SK-N-MC (cell line): ENCODE data around the gene ACTC1.
A peak's percentile ranks its signal among the peaks of the same experiment; 100 is the strongest.

Experiments
- DNase-seq: peaks from one replicate; pipeline ENCODE4 v3.0.0-alpha.2; 2011; ENCODE audit warnings: low read depth, low spot score
- H3K27ac ChIP-seq: fragments of 200-600 bp; sonication (generic); 2 replicates; pipeline ENCODE4 v1.5.1; 2016; ENCODE audit warnings: mixed run types
- H3K36me3 ChIP-seq: fragments of 200-600 bp; sonication (generic); 2 replicates; pipeline ENCODE4 v1.6.1; 2017; ENCODE audit warnings: antibody characterized with exemption, low read length, mixed read lengths; ENCODE audit not compliant: insufficient read depth
- H3K4me3 ChIP-seq: fragments of 200-600 bp; sonication (generic); 2 replicates; pipeline ENCODE4 v1.5.1; 2016
- H3K9ac ChIP-seq: fragments of 200-600 bp; sonication (generic); 2 replicates; pipeline ENCODE4 v1.8.0; 2017; ENCODE audit warnings: mixed run types, mixed read lengths; ENCODE audit not compliant: insufficient read length
- H3K9me3 ChIP-seq: fragments of 200-600 bp; sonication (generic); 2 replicates; pipeline ENCODE4 v1.6.1; 2017; ENCODE audit warnings: low read depth, mild to moderate bottlenecking, antibody characterized with exemption, low read length, moderate library complexity, mixed read lengths
- EZH2 ChIP-seq: fragments of 200-600 bp; sonication (generic); IDR thresholded peaks from one replicate; pipeline ENCODE4 v1.6.1; 2017; ENCODE audit warnings: antibody characterized with exemption
- FOXP2 ChIP-seq: optimal IDR thresholded peaks from 2 replicates; pipeline ENCODE3; 2011; ENCODE audit warnings: mild to moderate bottlenecking, moderate library complexity; ENCODE audit not compliant: insufficient read depth; ENCODE audit errors: extremely low read length, control extremely low read depth
- POLR2AphosphoS5 ChIP-seq: IDR thresholded peaks from 2 replicates; pipeline ENCODE4 v1.6.1; 2012; ENCODE audit warnings: mild to moderate bottlenecking, low read depth, low read length, borderline replicate concordance

The ACTC1 gene

GRCh38 chr15:34755419-34755773, 40.0 kb downstream of the ACTC1 start:
- Histone ChIP-seq H3K9me3 (no peaks in the 10 kb centered on the region), H3K9ac (no peak overlapping the region), H3K27ac (no peak overlapping the region), H3K4me3 (no peak overlapping the region), H3K36me3 (no peaks in the 10 kb centered on the region)
- no peak for DNase-seq
- no peak for TF ChIP-seq POLR2AphosphoS5
- TF ChIP-seq FOXP2 = no peak
- no peak for TF ChIP-seq EZH2

DNA sequence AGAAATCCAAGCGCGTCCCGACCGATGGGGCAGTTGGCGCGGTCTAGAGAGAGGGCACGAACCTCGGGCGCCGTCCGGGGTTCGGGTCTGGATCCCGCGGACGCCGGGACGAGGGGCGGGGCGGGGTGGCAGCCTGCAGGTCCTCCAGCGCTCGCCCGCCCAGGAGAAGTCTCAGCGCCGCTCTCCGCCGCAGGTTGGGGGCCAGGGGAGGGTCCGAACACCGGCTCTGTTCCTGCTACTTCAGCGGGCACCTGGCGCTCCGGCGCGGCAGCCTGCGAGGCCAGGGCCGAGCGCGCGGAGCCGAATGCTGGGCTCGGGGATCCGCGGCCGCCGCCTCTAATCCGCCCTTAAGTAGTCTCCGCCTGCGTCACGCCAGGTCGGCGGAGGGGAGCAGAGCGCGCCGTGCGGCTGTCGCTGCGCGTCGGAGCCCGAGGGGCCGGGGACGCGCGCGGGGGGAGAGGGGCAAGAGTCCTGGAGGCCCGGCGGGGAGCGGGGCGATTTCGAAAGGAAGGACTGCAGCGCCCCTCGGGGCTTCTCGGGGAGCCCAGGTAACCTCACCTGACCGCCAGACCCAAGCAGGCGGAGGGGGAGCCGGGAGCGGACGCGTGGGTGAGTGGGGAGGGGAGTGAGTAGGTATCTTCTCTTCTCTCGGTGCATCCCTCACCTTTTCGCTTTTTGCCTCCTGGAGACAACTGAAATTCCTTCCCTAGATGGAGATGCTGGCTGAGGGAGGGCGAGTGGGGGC, 40.5 kb downstream of the ACTC1 start, which contains the start of gene GJD2:
Gene GJD2, minus strand, starts transcription at position 325 of the 745 bp plus-strand sequence. CDS start 510 bp downstream, outside the sequence.
- Histone ChIP-seq H3K9ac (no peak within 1 kb of the TSS), H3K4me3 (no peak within 1 kb of the TSS), H3K36me3 (no peaks in the 10 kb centered on the region), H3K27ac (no peak within 1 kb of the TSS), H3K9me3 (no peaks in the 10 kb centered on the region)
- DNase-seq = no peak
- no peak for TF ChIP-seq EZH2
- TF ChIP-seq POLR2AphosphoS5 = no peak
- TF ChIP-seq FOXP2 = no peak

GRCh38 chr15:34754171-34754601, 41.2 kb downstream of the ACTC1 start:
- Histone ChIP-seq H3K27ac (no peak overlapping the region), H3K9ac (no peak overlapping the region), H3K4me3 (no peak overlapping the region), H3K9me3 (no peaks in the 10 kb centered on the region), H3K36me3 (no peaks in the 10 kb centered on the region)
- TF ChIP-seq FOXP2 (no peak), EZH2 (no peak), POLR2AphosphoS5 (no peak)
- DNase-seq = no peak

- no peak for TF ChIP-seq EZH2
- peak; percentile 94 for TF ChIP-seq FOXP2
- H3K9ac ChIP-seq = no peak overlapping the region
- no peaks in the 10 kb centered on the region for H3K9me3 ChIP-seq
- peak; percentile 1 for DNase-seq
- no peak overlapping the region for H3K27ac ChIP-seq
- H3K36me3 ChIP-seq = no peaks in the 10 kb centered on the region
- H3K4me3 ChIP-seq = no peak overlapping the region
Measured at GRCh38 chr15:34753236-34753894, 42.0 kb downstream of the ACTC1 start.

- H3K9ac ChIP-seq = no peak overlapping the region
- TF ChIP-seq EZH2 (no peak), POLR2AphosphoS5 (no peak), FOXP2 (no peak)
- H3K36me3 ChIP-seq = no peaks in the 10 kb centered on the region
- no peak for DNase-seq
- no peaks in the 10 kb centered on the region for H3K9me3 ChIP-seq
- no peak overlapping the region for H3K27ac ChIP-seq
- no peak overlapping the region for H3K4me3 ChIP-seq
Measured at GRCh38 chr15:34749691-34750090, 45.7 kb downstream of the ACTC1 start.
